T-helper 1 cell treated with Interleukin-12 subunit alpha and Interleukin-12 subunit beta and Interleukin-4 antibody, amounts not matched to agents 30 ng/mL and 1 ng/mL, for 36 hours (primary cell): ENCODE data around the gene AIDA. TPM values are rescaled to one million over a fixed set of nuclear protein-coding genes. Genes with fewer than 3 reads are reported as not detected.

Source experiments
- intact Hi-C: fragments of 100-400 bp; cut with micrococcal nuclease; formaldehyde crosslinking; loops from one replicate; pipeline ENCODE4 v1.15.1; 2024
- total RNA-seq: library from RNA; stranded (reverse); gene quantifications from 2 replicates; pipeline ENCODE4 v1.2.3, GENCODE V29; 2022

Gene AIDA, protein sequence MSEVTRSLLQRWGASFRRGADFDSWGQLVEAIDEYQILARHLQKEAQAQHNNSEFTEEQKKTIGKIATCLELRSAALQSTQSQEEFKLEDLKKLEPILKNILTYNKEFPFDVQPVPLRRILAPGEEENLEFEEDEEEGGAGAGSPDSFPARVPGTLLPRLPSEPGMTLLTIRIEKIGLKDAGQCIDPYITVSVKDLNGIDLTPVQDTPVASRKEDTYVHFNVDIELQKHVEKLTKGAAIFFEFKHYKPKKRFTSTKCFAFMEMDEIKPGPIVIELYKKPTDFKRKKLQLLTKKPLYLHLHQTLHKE
- total RNA-seq, result 53.6 and 57.2 TPM in 2 replicates

DNA sequence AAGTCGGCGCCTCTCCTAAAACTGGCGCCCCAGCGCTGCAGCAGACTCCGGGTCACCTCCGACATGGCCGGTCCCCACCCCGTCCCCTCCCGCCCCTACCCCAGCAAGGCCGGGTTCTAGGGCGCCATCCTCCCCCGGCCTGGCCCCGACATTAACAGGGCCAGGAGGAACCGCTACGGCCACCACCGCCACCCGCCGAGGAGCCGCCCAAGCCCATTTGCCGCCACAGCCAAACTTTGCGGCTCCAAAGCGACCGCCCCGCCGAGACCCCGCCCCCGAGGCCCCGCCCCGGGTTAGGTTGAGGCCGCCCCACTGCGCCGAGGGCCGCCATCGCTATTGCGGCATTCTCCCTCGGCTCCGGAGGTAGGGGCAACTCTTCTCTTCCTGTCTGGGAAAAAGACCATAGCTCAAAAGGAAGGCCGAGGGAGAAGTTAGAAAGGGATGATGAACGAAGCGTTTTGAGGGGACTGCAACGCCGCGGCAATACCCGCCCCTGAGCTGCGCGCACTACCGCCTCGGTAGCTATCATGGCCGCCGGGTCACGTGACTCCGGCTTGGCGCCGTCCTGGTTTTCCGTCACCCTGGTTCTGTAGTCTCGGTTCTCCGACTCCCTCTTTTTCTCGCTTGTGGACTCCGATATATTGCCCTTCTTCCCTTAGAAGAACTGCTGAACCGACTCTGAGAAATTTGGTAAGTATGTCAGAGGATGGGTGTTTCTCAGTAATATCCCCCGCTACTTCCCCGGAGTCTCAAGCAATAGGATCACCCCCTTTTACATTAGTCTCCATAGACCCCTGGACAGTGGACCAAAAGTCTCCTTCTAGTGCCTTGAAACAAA lies at the start of gene AIDA, which contains the start of gene BROX:
Gene AIDA (minus strand): TSS at position 239 of the 838 bp plus-strand sequence. CDS start 174 bp downstream, at position 65.
Gene BROX (plus strand): TSS at position 312 of the 838 bp plus-strand sequence. CDS start 3,136 bp downstream, outside the sequence.
- intact Hi-C loops, result loop anchor here (1.0 to 10.0 kb wide), 17 partner anchors 68 to 1912 kb away; partner anchors contain the start of genes CNIH4, DEGS1, DUSP10 and FBXO28

DNA sequence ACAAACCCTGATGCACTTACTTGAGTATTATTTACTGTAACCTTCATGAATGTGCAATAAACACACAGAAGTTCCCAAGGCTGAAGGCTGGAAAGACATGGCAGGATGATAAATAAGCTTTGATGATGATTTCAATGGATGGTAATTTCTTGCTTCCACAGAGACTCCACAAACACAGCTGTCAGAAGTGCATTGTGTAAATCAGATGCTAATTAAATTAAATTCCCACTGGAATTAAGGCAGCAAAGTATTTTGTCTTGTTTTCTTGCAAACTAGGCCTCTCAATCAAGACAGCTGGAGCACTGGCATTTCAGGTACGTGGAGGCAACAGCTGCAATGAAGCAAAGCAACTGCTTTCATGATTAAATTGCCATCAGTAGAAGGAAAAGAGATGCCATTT lies 48.8 kb upstream of the AIDA start:
- intact Hi-C loops, result no loop called here

DNA sequence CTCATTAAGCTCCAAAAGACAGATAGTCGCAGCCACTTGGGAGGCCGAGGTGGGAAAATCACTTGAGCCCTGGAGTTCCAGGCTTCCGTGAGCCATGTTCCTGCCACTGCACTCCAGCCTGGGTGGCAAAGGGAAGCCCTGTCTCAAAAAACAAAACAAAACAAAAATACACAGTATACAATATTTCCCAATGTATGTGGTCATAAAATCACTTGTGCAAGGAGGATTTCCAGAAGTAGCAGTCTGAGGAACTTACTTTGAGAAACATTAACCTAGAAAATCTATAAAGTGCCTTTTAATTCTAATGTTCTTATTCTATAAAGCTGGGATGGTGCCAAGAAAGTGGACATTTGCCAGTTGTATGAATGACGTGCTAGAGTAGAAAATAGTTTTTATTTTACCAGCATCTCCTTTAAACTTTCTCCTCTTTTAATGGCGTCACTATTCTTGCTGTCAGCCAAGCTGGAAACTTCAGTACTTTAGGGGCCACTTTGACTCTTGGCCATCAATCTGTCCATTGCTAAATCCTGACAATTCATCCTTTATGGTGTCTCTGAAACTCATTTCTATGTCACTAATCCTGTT lies 47.3 kb upstream of the AIDA start:
- intact Hi-C loops, result no loop called here

DNA sequence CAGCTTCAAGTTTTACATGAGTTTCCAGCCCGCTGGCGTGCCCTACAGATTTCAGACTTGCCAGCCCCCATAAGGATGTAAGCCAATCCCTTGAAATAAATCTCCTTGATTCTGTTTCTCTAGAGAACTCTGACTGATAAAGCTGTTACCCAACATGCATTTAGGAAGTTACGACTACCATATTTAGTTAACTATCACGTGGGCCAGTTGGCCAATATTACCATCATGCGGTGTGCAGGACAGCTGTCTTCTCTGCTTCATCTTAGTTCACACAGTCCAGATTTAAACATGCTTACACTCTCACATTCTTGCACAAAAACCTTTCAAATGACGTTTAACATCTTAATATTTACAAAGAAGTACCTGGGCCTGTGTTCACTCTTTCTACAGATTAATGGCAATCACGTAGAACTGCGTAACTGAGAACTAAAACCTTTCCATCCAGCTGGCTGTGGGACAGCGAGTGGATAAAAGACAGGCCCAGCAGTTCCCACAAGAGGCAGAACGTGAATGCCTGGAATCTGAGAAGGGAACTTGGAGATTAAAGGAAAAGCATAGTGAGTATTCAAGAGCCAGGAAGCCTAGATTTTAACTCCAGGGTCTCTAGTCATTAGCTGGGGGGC lies 45.5 kb upstream of the AIDA start:
- intact Hi-C loops, result no loop called here

DNA sequence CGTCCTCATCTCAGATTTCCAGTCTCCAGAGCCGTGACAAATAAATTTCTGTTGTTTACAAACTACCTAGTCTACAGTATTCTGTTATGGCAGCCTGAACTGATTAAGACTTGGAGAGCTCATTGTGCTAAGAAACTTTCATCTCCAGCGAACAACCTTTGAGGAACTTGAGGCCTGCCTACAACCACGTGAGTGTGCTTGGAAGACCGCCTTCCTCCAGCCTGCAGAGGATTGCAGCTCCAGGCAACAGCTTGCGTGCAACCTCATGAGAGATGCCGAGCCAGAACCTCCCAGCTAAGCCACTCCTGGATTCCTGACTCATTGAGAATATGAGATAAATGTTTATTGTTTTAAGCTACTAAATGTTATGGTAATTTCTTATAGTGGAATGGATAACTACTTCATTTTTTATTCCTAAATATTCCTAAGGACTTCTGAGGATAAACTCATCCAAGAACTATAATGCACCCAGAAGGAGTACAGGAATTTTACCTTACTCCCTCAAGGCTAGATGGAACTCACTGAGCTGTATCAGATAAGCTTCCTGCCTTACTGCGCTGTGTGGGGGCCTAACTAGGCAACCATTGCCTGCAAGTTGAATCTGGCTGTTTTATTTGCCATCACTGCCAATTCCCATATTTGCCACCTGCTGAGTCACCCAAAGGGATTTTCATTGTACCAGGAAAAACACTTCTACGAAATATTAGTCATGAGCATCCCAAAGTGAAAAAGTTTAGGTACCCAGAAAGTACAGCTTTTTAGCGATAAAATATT lies 42.3 kb upstream of the AIDA start:
- intact Hi-C loops, result no loop called here

DNA sequence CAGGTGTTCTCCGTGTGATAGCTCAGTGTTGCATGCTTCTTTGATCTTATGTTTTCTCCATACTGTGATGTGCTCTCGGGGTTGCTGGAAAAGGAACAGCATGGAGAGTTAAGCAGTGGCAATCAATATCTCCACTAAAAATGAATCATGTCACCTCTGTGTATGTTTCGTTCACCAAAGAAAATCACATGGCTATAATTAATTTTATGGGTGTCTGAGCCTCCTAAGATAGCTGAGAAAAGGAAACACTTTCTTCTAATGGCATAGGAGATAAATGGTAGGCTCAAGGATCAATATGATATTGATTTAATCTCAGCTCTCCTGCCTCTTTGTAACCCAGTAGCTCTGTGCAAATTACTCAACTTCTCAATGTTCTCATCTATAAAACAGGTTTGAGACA lies 39.0 kb upstream of the AIDA start:
- intact Hi-C loops, result no loop called here

DNA sequence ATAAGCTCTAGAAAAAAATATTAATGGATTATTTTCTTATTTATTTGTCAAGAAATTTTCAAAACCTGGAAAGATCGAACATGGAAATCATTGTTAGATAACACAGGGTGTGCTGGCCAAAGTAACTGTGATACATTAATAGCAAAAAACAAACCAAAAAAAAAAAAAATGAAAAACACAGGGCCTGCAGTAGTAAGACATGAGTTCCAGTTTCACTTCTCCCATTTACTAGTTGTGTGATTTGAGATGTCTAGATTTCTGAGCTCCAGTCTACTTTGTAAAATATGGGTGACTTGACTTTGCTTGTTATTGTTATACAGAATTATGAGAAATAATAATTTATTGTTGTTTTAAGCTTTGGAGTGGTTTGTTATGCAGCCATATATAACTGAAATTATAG lies 38.4 kb upstream of the AIDA start:
- intact Hi-C loops, result no loop called here

DNA sequence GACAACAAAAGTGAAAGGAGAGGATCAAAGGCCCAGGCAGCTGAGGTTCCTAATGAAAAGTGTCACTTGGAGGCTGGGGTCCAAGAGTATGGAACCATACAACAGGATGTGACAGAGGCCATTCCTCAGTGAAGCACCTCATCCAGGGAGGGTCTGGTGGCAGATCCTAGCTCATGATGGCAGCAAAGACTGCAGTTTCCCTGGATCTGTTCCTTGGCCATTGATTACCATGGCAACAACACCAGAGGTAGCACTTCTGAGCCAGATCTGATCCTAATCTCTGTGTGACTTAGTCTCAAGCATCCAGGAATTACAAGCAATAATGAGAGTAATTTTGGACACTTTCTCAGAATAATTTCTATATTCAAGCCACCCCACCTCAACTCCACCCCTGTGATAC lies 37.6 kb upstream of the AIDA start:
- intact Hi-C loops, result no loop called here

DNA sequence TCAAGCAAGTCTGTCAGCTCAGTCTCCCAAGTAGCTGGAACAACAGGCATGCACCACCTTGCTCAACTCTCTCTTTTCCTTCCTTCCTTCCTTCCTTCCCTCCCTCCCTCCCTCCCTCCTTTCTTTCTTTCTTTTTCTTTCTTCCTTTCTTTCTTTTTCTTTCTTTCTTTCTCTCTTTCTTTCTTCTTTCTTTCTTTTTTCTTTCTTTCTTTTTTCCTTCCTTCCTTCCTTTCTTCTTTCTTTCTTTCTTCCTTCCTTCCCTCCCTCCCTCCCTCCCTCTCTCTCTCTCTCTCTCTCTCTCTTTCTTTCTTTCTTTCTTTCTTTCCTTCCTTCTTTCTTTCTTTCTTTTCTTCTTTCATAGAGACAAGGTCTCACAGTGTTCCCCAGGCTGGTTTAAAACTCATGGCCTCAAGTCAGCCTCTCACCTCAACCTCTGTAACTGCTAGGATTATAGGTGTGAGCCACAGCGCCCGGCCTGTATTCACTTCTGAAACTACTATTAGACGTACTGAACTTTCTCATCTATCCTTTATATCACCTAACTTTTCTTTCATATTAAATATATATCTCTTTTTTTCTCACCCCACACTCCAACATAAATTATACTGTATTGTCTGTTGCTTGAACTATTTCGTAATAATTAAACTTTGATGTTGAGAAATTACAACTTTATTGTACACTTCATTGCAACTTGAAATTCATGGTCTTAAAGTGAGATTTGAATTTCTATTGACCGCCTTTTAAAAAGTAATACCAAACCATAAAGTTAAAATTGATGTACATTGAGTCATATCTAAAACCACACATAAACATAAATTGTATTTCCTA lies 29.6 kb upstream of the AIDA start:
- intact Hi-C loops, result loop anchor here (5.0 kb wide), 1 partner anchor 95 kb away; no protein-coding TSS in a partner anchor

DNA sequence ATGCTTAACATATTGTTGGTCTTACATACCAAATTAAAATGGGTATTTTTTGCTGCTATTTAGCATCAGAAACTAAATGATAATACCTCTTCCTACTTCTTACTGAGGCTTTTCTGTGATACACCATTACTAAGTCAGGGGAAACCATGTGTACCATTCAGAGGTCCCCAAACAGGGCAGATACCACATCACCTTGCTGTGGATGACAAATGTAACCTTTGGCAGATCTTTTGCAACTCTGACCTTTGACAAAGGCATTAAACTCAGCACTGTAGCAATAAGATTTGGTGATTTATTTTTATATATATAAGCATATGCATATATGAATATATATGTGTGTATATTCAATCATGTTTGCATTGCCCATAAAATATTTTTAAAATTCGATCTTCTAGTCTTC lies 27.6 kb upstream of the AIDA start:
- intact Hi-C loops, result loop anchor here (5.0 kb wide), 2 partner anchors 87 to 97 kb away; no protein-coding TSS in a partner anchor

DNA sequence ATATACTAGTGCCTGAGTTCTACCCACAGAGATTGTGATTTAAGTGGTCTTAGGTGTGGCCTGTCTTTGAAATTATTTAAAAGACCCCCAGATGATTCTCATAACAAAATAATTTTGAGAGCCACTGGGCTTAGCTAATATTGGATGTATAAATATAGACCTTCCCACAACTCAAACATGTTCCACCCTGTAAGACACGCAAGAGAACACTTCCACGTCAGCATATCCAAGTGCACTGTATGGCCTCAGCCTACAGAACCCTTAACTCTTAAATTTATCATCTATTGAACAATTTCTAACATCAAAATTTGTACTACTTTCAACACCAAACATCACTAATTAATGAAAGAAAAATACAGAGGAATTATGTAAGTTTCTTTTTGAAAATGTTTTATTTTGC lies 27.2 kb upstream of the AIDA start:
- intact Hi-C loops, result loop anchor here (5.0 kb wide), 1 partner anchor 88 kb away; no protein-coding TSS in a partner anchor

DNA sequence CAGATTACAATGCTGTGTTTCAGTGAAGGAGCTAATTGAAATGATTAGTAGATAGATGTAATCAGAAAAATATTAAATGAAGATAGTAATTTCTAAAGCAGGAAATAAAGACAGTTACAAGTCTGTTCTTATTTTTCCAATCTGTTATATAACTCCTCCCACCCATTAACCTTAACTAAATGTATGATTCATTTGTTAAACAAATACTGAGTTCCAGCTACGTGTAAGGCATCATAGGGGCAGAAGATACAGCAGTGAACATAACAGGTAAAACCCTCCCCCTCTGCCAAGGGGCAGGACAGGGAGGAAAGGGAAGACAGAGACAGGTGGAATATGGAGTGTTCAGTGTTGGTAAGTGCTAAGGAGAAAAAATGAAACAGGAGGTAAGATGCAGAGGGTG lies 24.7 kb upstream of the AIDA start, which contains the start of gene FAM177B:
Gene FAM177B (plus strand): TSS at position 231 of the 400 bp plus-strand sequence. CDS start 9,344 bp downstream, outside the sequence.
- intact Hi-C loops, result loop anchor here (5.0 kb wide), 1 partner anchor 90 kb away; no protein-coding TSS in a partner anchor

DNA sequence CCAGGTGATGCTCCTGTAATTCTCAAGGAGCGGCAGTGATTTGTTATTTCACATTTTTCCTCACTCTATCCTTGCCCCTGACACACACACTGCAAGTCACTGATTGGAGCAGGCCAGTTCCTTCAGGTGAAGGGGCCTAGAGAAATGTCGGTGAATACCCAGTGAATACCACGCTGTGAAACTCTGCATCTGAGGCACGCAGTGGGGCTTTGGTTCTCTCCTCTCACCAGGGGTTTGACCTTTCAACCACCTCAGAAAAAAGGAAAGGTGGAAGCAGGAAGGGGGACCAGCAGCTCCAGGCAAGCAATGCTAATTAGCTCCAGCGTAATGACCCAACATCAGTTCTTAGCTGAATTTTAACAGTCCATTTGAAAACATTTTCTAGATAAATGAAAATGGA lies 24.2 kb upstream of the AIDA start:
- intact Hi-C loops, result loop anchor here (5.0 kb wide), 1 partner anchor 91 kb away; no protein-coding TSS in a partner anchor

DNA sequence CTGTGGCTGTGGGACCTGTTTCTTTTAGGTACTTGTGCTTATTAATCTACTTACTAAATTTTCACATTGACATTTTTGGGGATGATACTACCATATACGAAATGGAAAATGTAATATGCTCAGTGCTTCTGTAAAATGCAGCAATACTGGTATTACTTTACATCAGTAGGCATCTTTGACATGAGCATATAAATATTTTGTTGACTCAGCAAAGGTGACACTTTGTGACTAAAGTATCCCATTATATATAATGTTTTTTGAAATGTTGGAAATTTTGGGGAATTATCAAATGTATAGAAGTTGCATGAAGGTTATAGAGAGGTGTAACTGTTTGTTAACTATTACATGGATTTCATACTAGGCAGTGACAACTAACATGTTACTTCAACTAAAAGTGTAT lies 22.4 kb upstream of the AIDA start:
- intact Hi-C loops, result loop anchor here (5.0 kb wide), 1 partner anchor 93 kb away; no protein-coding TSS in a partner anchor

DNA sequence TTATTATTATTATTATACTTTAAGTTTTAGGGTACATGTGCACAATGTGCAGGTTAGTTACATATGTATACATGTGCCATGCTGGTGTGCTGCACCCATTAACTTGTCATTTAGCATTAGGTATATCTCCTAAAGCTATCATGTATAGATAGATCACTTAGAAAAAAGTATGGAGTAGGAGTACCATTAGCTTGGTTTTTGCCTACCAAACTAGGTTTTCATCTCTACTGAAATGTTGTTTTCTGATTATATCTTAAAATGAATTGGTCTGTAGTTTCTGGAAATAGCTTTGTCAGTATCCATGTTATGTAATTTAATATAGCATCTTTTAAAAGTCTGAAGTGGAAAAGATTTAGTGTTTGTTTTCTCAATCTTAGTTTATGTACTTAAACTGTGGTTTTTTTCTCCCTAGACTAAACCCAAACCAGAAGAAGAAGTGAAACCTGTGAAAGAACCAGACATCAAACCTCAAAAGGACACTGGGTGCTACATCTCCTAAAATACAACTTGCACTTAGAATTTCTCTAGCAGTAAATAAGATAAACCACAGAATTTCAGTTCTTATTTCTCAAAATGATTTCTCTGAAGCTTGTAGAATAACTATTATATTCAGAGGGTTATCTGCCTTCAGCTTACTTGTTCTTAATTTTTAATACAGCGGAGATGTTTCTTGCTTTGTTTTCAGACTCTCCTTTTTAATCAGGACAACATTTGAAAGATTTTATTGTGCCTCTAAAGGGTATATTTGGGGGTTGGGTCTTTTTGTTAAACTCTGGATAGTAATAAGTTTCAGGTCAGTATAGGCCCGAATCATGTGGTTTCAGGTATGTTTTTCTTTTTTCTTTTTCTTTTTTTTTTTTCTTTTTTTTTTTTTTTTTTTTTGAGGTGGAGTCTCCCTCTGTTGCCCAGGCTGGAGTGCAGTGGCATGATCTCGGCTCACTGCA lies 20.2 kb upstream of the AIDA start:
- intact Hi-C loops, result no loop called here

DNA sequence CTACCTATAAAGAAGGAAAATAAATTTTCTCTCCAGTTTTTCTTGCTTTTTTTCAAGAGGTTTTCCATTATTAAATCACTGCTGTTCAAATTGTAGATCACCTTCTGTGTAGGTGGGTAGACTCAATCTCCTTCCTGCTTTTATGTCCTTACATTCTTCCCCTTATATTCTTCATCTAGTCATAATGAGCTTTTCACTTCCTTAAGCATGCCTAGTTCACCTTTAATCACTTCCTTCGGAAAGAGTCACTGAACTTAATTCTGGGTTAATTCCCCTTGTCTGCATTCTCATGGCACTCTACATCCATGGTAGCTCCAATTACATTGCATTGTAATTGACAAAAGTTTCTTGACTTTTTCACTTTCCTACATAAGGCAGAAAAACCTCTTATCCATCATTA lies 18.6 kb upstream of the AIDA start:
- intact Hi-C loops, result no loop called here

DNA sequence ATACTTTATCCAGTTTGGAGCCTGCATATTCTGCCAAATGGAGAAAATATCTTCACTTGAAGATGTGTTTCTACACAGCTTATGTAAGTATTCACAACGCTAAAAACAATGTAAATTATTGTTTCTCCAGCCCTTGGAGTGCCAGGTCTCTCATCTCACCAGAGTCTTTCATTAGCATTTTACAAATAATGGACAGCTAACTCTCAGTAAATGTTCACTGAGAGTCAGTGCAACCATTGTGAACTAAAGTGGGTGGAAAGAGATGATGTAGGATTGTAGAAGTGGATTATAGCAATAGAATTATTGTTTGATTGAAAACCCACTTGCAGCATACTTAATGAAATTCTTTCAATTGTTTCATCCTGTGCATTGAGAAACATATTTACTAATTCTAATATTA lies 16.5 kb upstream of the AIDA start:
- intact Hi-C loops, result no loop called here

DNA sequence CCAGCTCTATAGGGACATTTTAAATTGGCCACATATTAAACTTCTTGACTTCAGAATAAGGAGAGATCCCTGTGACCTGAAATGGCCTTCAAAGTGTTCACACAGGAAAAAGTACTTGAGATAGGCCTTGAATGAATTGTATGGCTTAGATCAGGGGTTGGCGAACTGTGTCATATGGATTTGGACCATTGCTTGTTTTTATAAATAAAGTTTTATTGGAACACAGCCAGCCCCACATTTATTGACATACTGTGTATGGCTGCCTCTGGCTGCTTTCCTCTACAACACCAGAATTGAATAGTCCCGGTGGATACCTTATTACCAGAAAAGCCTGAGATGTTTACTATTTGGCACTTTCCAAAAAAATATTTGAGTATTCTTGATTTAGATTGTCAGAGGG lies 4.1 kb upstream of the AIDA start:
- intact Hi-C loops, result loop anchor here (10.0 kb wide), 1 partner anchor 1908 kb away; no protein-coding TSS in a partner anchor
